NCI-H510A (cell line): ENCODE results near the gene GMPPB.

Source experiments
- DNase-seq: peaks from one replicate; lab custom pipeline; 2025; lab: John Stamatoyannopoulos, UW

The GMPPB gene

GRCh38 chr3:49729966-49730609 lies 6.3 kb upstream of the GMPPB start:
- no peak for DNase-seq

- no peak for DNase-seq
Measured at GRCh38 chr3:49727924-49728361, 4.2 kb upstream of the GMPPB start.

- DNase-seq, result no peak
Measured at GRCh38 chr3:49727154-49727923, 3.6 kb upstream of the GMPPB start.

GRCh38 chr3:49725906-49726681 lies 2.3 kb upstream of the GMPPB start:
- DNase-seq, result no peak

GRCh38 chr3:49724586-49724985 lies 835 bp upstream of the GMPPB start:
- no peak for DNase-seq

- peak; percentile 10 for DNase-seq
Measured at GRCh38 chr3:49723296-49723627, 489 bp downstream of the GMPPB start.

- no peak for DNase-seq
Measured at GRCh38 chr3:49722896-49723295, 855 bp downstream of the GMPPB start.

GRCh38 chr3:49721896-49722781 lies 1.6 kb downstream of the GMPPB start:
- DNase-seq, result no peak

GRCh38 chr3:49721596-49721895 lies 2.2 kb downstream of the GMPPB start:
- no peak for DNase-seq

- DNase-seq, result no peak
Measured at GRCh38 chr3:49720855-49721595, 2.7 kb downstream of the GMPPB start.

- peak; percentile 96 for DNase-seq
Measured at GRCh38 chr3:49719214-49719884, 4.4 kb downstream of the GMPPB start, which contains the start of gene AMIGO3. Gene AMIGO3, minus strand, starts transcription at chr3:49719684. Its CDS starts 219 bp downstream, at chr3:49719465.

- DNase-seq, result no peak
Measured at GRCh38 chr3:49718858-49719213, 4.9 kb downstream of the GMPPB start.

GRCh38 chr3:49717959-49718857 lies 5.5 kb downstream of the GMPPB start:
- no peak for DNase-seq

GRCh38 chr3:49717211-49717958 lies 6.4 kb downstream of the GMPPB start:
- no peak for DNase-seq

- no peak for DNase-seq
Measured at GRCh38 chr3:49716691-49717210, 7.0 kb downstream of the GMPPB start.

GRCh38 chr3:49716169-49716568 lies 7.6 kb downstream of the GMPPB start:
- no peak for DNase-seq

GRCh38 chr3:49715611-49716121 lies 8.1 kb downstream of the GMPPB start:
- no peak for DNase-seq

- DNase-seq, result no peak
Measured at GRCh38 chr3:49714728-49715550, 8.8 kb downstream of the GMPPB start.
